NCI-H446 (cell line): ENCODE results near the gene TAF5L.
"Not testable (repeated sequence)": the region's sequence is repeated elsewhere in the genome, so short reads cannot be mapped to it uniquely, and the experiment has no call there.

Experiments
- DNase-seq, 2 experiments: peaks; one replicate each; lab custom pipeline; 2025; lab: John Stamatoyannopoulos, UW

Gene TAF5L

GRCh38 chr1:229642376-229642775 is 16.5 kb upstream of the TAF5L start:
- no peak for DNase-seq

- peak in 1 of 2 experiments; percentile 18 for DNase-seq
Observed at GRCh38 chr1:229641306-229641705, 15.4 kb upstream of the TAF5L start.

GRCh38 chr1:229640455-229640854 is 14.5 kb upstream of the TAF5L start:
- peak; percentile 68 to 85 for DNase-seq

GRCh38 chr1:229637746-229638145 is 11.8 kb upstream of the TAF5L start:
- no peak for DNase-seq

GRCh38 chr1:229636042-229636441 is 10.1 kb upstream of the TAF5L start:
- no peak for DNase-seq

GRCh38 chr1:229631966-229632365 is 6.0 kb upstream of the TAF5L start:
- no peak for DNase-seq

- DNase-seq, result no peak
Observed at GRCh38 chr1:229631148-229631547, 5.2 kb upstream of the TAF5L start.

GRCh38 chr1:229629261-229629660 is 3.3 kb upstream of the TAF5L start:
- DNase-seq, result no peak

GRCh38 chr1:229627003-229627402 is 1.1 kb upstream of the TAF5L start:
- no peak for DNase-seq

- peak in 1 of 2 experiments; percentile 58 for DNase-seq
Observed at GRCh38 chr1:229625071-229625914, 629 bp downstream of the TAF5L start.

GRCh38 chr1:229624521-229625070 is 1.3 kb downstream of the TAF5L start:
- no peak for DNase-seq

GRCh38 chr1:229623838-229624237 is 2.1 kb downstream of the TAF5L start:
- DNase-seq, result no peak

GRCh38 chr1:229623225-229623624 is 2.7 kb downstream of the TAF5L start:
- DNase-seq, result no peak

- DNase-seq, result not testable (repeated sequence)
Observed at GRCh38 chr1:229622641-229623120, 3.2 kb downstream of the TAF5L start.

GRCh38 chr1:229621663-229622062 is 4.3 kb downstream of the TAF5L start:
- no peak for DNase-seq

- DNase-seq, result no peak
Observed at GRCh38 chr1:229620876-229621275, 5.0 kb downstream of the TAF5L start.

- DNase-seq, result no peak
Observed at GRCh38 chr1:229619614-229620013, 6.3 kb downstream of the TAF5L start.

- no peak for DNase-seq
Observed at GRCh38 chr1:229619002-229619401, 6.9 kb downstream of the TAF5L start.

- no peak for DNase-seq
Observed at GRCh38 chr1:229617351-229618100, 8.4 kb downstream of the TAF5L start.

GRCh38 chr1:229614701-229615100 is 11.2 kb downstream of the TAF5L start:
- no peak for DNase-seq

GRCh38 chr1:229613938-229614337 is 12.0 kb downstream of the TAF5L start:
- DNase-seq, result no peak

GRCh38 chr1:229608590-229608989 is 17.3 kb downstream of the TAF5L start:
- DNase-seq, result no peak

- no peak for DNase-seq
Observed at GRCh38 chr1:229607370-229607769, 18.6 kb downstream of the TAF5L start.
